Measurements from ENCODE around the gene DMC1.

- TF ChIP-seq CTCF (conservative IDR thresholded peaks at IDR 0.05; ENCODE audit: low read depth in 2 of 2) = no peak
- TF ChIP-seq ZNF462 (CRISPR knock-in tag; IDR thresholded peaks at IDR 0.05) = no peak
- TF ChIP-seq REST (IDR thresholded peaks at IDR 0.05; ENCODE audit: unreplicated experiment) = no peak
- no peak for TF ChIP-seq EZH2phosphoT487 (IDR thresholded peaks at IDR 0.05; ENCODE audit: unreplicated experiment)
- TF ChIP-seq STAT1 (IDR thresholded peaks at IDR 0.05; ENCODE audit: unreplicated experiment) = no peak
- no peak for TF ChIP-seq ETS1 (IDR thresholded peaks at IDR 0.05)
- no peak for TF ChIP-seq NANOG (IDR thresholded peaks at IDR 0.05; ENCODE audit: borderline replicate concordance)
- no peak for TF ChIP-seq POLR2AphosphoS5 (IDR thresholded peaks at IDR 0.05; ENCODE audit: low read depth)
Measured at GRCh38 chr22:38607680-38608079, 37.7 kb upstream of the DMC1 start.
